Activated naive CD4-positive, alpha-beta T cell treated with anti-CD3 and anti-CD28 coated beads, Interleukin-2, amount 50 U/mL, for 16 hours (primary cell): Measurements from ENCODE around the gene LYPLA2.

ENCODE experiments used
- DNase-seq: peaks from one replicate; pipeline ENCODE4 v3.0.0-alpha.2; 2020

LYPLA2 gene

GRCh38 chr1:23790696-23791515 lies at the start of gene LYPLA2:
LYPLA2 (plus strand) TSS chr1:23791145; CDS start chr1:23792683, 1,538 bp downstream.
- DNase-seq = peak; percentile 86

- no peak for DNase-seq
These were observed 49.3 kb upstream of the LYPLA2 start for GRCh38 chr1:23741609-23742008.

- no peak for DNase-seq
These were observed 48.2 kb upstream of the LYPLA2 start for GRCh38 chr1:23742670-23743286.

GRCh38 chr1:23743287-23744152 lies 47.4 kb upstream of the LYPLA2 start, which contains the start of gene ELOA:
ELOA (plus strand) TSS chr1:23743471; CDS start chr1:23743504, 33 bp downstream.
- DNase-seq = peak; percentile 82

- no peak for DNase-seq
These were observed 45.4 kb upstream of the LYPLA2 start for GRCh38 chr1:23745515-23745914.

GRCh38 chr1:23748016-23748415 lies 42.9 kb upstream of the LYPLA2 start:
- DNase-seq = no peak

- DNase-seq = peak; percentile 13
These were observed 39.7 kb upstream of the LYPLA2 start for GRCh38 chr1:23751050-23751814.

GRCh38 chr1:23751815-23752200 lies 39.1 kb upstream of the LYPLA2 start:
- DNase-seq = no peak

GRCh38 chr1:23752909-23753308 lies 38.0 kb upstream of the LYPLA2 start:
- no peak for DNase-seq

- DNase-seq = no peak
These were observed 34.3 kb upstream of the LYPLA2 start for GRCh38 chr1:23756676-23757075.

- no peak for DNase-seq
These were observed 33.1 kb upstream of the LYPLA2 start for GRCh38 chr1:23757812-23758211.

GRCh38 chr1:23759277-23759676 lies 31.7 kb upstream of the LYPLA2 start:
- DNase-seq = no peak

- DNase-seq = no peak
These were observed 27.8 kb upstream of the LYPLA2 start for GRCh38 chr1:23763041-23763577.

- no peak for DNase-seq
These were observed 22.2 kb upstream of the LYPLA2 start for GRCh38 chr1:23768733-23769132.

- peak; percentile 86 for DNase-seq
These were observed 18.7 kb upstream of the LYPLA2 start for GRCh38 chr1:23772049-23772853.

- DNase-seq = no peak
These were observed 18.1 kb upstream of the LYPLA2 start for GRCh38 chr1:23772854-23773242.

GRCh38 chr1:23774174-23774880 lies 16.6 kb upstream of the LYPLA2 start:
- DNase-seq = no peak

- DNase-seq = no peak
These were observed 14.7 kb upstream of the LYPLA2 start for GRCh38 chr1:23776217-23776616.

GRCh38 chr1:23777979-23778814 lies 12.7 kb upstream of the LYPLA2 start, which contains the start of gene PITHD1:
PITHD1 (plus strand) TSS chr1:23778418; CDS start chr1:23778516, 98 bp downstream.
- peak; percentile 81 for DNase-seq
